ENCODE results near the gene RRAGC. TPM values are rescaled to one million over a fixed set of nuclear protein-coding genes. Genes with fewer than 3 reads are reported as not detected.
A peak's percentile ranks its signal among the peaks of the same experiment; 100 is the strongest.

Gene RRAGC
- total RNA-seq (2022): 23.7 and 25.9 TPM in 2 replicates
- percentile 76 among the genes with signal in this experiment for Bru-seq, nascent RNA
- BruChase-seq, experiment 1, labeled RNA remaining after a 6-hour chase: percentile 95 among the genes with signal in this experiment
- percentile 97 among the genes with signal in this experiment for BruChase-seq, experiment 2, labeled RNA remaining after a 2-hour chase
- long read RNA-seq, partial matches to known transcripts: 6 of 57 reads
- long read RNA-seq, other reads (novel, unspliced or antisense): 50 of 57 reads

- H3K4me1 Mint-ChIP-seq (ENCODE audit: low read depth, unreplicated experiment): peaks cover 8% of the 10 kb centered on the region
- DNase-seq: peak; percentile 99
- CTCF ChIA-PET: interaction anchor here (1.0 kb wide), 1 partner anchor 233 kb away, joined by 3 read pairs; no protein-coding TSS in a partner anchor
- H3K9me3 Mint-ChIP-seq (ENCODE audit: low read depth, unreplicated experiment): no peaks in the 10 kb centered on the region
- H3K27ac Mint-ChIP-seq (ENCODE audit: unreplicated experiment): peak within 1 kb of the TSS; percentile 74
- no peaks in the 10 kb centered on the region for H3K27me3 Mint-ChIP-seq (ENCODE audit: unreplicated experiment)
- intact Hi-C loops (cut with micrococcal nuclease; ENCODE audit: unreplicated experiment): loop anchor here (2.0 kb wide), 2 partner anchors 157 to 233 kb away; no protein-coding TSS in a partner anchor
- BruUV-seq (replicated peaks): no TSS peak
- peak within 1 kb of the TSS; percentile 91 for H3K4me3 Mint-ChIP-seq (ENCODE audit: low read depth, unreplicated experiment)
- H3K36me3 Mint-ChIP-seq (ENCODE audit: insufficient read depth, unreplicated experiment): peaks cover 38% of the 10 kb centered on the region
- TF ChIP-seq CTCF (IDR thresholded peaks at IDR 0.05; ENCODE audit: unreplicated experiment): no peak
Observed at GRCh38 chr1:38859561-38860453, at the start of gene RRAGC. Gene RRAGC (minus strand): TSS chr1:38859772. CDS start chr1:38859646, 126 bp downstream.

- Mint-ChIP-seq H3K27ac (ENCODE audit: unreplicated experiment) (no peak overlapping the region), H3K9me3 (ENCODE audit: low read depth, unreplicated experiment) (no peaks in the 10 kb centered on the region), H3K4me1 (ENCODE audit: low read depth, unreplicated experiment) (no peaks in the 10 kb centered on the region), H3K4me3 (ENCODE audit: low read depth, unreplicated experiment) (no peak overlapping the region), H3K27me3 (ENCODE audit: unreplicated experiment) (no peaks in the 10 kb centered on the region), H3K36me3 (ENCODE audit: insufficient read depth, unreplicated experiment) (no peaks in the 10 kb centered on the region)
- DNase-seq: no peak
- BruUV-seq (replicated peaks): no TSS peak
- no peak for TF ChIP-seq CTCF (IDR thresholded peaks at IDR 0.05; ENCODE audit: unreplicated experiment)
- intact Hi-C loops (cut with micrococcal nuclease; ENCODE audit: unreplicated experiment): no loop called here
- CTCF ChIA-PET: no interaction called here
Observed at GRCh38 chr1:38908821-38909220, 49.2 kb upstream of the RRAGC start.

- no peaks in the 10 kb centered on the region for H3K36me3 Mint-ChIP-seq (ENCODE audit: insufficient read depth, unreplicated experiment)
- no peaks in the 10 kb centered on the region for H3K4me1 Mint-ChIP-seq (ENCODE audit: low read depth, unreplicated experiment)
- CTCF ChIA-PET: interaction anchor here (0.7 kb wide), 2 partner anchors 157 to 677 kb away, joined by 7 read pairs; no protein-coding TSS in a partner anchor
- TF ChIP-seq CTCF (IDR thresholded peaks at IDR 0.05; ENCODE audit: unreplicated experiment): no peak
- no TSS peak for BruUV-seq (replicated peaks)
- no peak for DNase-seq
- H3K9me3 Mint-ChIP-seq (ENCODE audit: low read depth, unreplicated experiment): no peaks in the 10 kb centered on the region
- intact Hi-C loops (cut with micrococcal nuclease; ENCODE audit: unreplicated experiment): no loop called here
- no peaks in the 10 kb centered on the region for H3K27me3 Mint-ChIP-seq (ENCODE audit: unreplicated experiment)
- H3K4me3 Mint-ChIP-seq (ENCODE audit: low read depth, unreplicated experiment): no peak overlapping the region
- H3K27ac Mint-ChIP-seq (ENCODE audit: unreplicated experiment): no peak overlapping the region
Observed at GRCh38 chr1:38905985-38906384, 46.4 kb upstream of the RRAGC start.

- Mint-ChIP-seq H3K27me3 (ENCODE audit: unreplicated experiment) (no peaks in the 10 kb centered on the region), H3K9me3 (ENCODE audit: low read depth, unreplicated experiment) (no peaks in the 10 kb centered on the region), H3K27ac (ENCODE audit: unreplicated experiment) (no peak overlapping the region), H3K4me3 (ENCODE audit: low read depth, unreplicated experiment) (no peak overlapping the region), H3K4me1 (ENCODE audit: low read depth, unreplicated experiment) (no peaks in the 10 kb centered on the region), H3K36me3 (ENCODE audit: insufficient read depth, unreplicated experiment) (no peaks in the 10 kb centered on the region)
- no peak for TF ChIP-seq CTCF (IDR thresholded peaks at IDR 0.05; ENCODE audit: unreplicated experiment)
- DNase-seq: no peak
- CTCF ChIA-PET: no interaction called here
- BruUV-seq (replicated peaks): no TSS peak
- intact Hi-C loops (cut with micrococcal nuclease; ENCODE audit: unreplicated experiment): no loop called here
Observed at GRCh38 chr1:38899560-38899959, 40.0 kb upstream of the RRAGC start.

Data from Calu3 (cell line).